PC-9 (cell line): ENCODE data around the gene IL5.

Experiments
- EZH2 ChIP-seq: fragments of 200-600 bp; sonication (generic); IDR thresholded peaks from 2 replicates; pipeline ENCODE4 v1.8.0; 2017; ENCODE audit warnings: antibody characterized with exemption, low read depth
- TF ChIP-seq, protein P1 (sequence below): fragments of 200-600 bp; sonication (generic); conservative IDR thresholded peaks from 2 replicates; pipeline ENCODE4 v1.6.1; 2017; ENCODE audit warnings: mixed run types, antibody characterized with exemption, mild to moderate bottlenecking, moderate library complexity

DNA sequence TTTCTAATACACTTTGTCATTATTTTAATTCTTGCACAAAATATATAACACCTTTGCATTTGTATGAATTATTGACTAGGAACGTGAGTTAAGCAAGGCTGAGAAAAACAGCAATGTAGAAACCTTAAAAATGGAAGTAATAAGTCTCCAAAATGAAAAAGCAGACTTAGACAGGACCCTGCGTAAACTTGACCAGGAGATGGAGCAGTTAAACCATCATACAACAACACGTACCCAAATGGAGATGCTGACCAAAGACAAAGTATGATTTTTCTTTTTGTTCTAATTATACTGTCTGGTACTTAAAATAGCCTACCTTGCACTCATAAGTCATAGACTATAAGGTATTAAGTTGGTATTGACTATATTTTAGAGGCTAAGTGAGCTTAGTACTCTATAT lies 47.8 kb upstream of the IL5 start:
- TF ChIP-seq, protein P1, sequence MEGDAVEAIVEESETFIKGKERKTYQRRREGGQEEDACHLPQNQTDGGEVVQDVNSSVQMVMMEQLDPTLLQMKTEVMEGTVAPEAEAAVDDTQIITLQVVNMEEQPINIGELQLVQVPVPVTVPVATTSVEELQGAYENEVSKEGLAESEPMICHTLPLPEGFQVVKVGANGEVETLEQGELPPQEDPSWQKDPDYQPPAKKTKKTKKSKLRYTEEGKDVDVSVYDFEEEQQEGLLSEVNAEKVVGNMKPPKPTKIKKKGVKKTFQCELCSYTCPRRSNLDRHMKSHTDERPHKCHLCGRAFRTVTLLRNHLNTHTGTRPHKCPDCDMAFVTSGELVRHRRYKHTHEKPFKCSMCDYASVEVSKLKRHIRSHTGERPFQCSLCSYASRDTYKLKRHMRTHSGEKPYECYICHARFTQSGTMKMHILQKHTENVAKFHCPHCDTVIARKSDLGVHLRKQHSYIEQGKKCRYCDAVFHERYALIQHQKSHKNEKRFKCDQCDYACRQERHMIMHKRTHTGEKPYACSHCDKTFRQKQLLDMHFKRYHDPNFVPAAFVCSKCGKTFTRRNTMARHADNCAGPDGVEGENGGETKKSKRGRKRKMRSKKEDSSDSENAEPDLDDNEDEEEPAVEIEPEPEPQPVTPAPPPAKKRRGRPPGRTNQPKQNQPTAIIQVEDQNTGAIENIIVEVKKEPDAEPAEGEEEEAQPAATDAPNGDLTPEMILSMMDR = no peak
- no peak for TF ChIP-seq EZH2
